ENCODE results near the gene HOXB3.
"Not testable (repeated sequence)": the region's sequence is repeated elsewhere in the genome, so short reads cannot be mapped to it uniquely, and the experiment has no call there.

HOXB3 gene

DNA sequence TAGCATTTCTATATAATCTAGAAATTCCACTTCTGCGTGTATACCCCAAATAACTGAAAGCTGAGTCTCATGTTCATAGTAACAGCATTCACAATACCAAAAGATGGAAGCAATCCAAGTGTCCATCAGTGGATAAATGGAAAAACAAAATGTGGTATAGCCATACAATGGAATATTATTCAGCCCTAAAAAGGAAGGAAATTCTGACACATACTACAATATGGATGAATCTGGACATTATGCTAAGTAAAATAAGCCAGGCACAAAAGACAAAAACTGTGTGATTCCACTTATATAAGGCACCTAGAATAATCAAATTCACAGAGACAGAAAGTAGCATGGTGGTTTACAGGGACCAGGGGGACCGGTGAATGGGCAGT, 79.7 kb downstream of the HOXB3 start:
- H3K4me3 ChIP-seq (ENCODE audit: low read depth, low read length), result no peak overlapping the region

DNA sequence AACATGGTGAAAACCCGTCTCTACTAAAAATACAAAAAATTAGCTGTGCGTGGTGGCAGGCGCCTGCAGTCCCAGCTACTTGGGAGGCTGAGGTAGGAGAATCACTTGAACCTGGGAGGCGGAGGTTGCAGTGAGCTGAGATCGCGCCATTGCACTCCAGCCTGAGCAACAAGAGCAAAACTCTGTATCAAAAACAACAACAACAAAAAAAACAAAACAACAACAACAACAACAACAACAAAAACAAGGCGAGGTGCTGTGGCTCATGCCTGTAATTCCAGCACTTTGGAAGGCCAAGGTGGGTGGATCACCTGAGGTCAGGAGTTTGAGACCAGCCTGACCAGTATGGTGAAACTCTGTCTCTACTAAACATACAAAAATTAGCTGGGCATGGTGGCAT, 80.3 kb downstream of the HOXB3 start:
- H3K4me3 ChIP-seq (ENCODE audit: low read depth, low read length), result not testable (repeated sequence)

DNA sequence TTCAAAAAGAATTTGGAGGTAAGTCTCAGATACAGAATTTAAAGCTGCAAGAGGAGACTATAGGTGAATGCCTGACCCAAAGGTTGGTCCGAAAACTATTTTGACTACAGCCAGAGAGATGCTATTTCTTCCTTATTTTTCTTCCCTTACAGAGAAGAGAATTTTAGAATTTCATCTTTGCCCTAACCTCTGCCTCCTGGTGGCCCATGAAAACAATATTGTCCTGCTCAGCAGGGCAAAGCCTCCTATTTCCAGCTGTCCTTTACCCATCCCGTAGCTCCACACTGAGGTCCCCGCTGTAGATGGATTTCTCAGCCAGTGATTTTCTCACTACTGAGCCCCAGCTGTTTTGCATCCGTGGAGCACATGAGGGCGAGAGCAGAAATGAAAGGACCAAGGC, 83.8 kb downstream of the HOXB3 start:
- no peak overlapping the region for H3K4me3 ChIP-seq (ENCODE audit: low read depth, low read length)

DNA sequence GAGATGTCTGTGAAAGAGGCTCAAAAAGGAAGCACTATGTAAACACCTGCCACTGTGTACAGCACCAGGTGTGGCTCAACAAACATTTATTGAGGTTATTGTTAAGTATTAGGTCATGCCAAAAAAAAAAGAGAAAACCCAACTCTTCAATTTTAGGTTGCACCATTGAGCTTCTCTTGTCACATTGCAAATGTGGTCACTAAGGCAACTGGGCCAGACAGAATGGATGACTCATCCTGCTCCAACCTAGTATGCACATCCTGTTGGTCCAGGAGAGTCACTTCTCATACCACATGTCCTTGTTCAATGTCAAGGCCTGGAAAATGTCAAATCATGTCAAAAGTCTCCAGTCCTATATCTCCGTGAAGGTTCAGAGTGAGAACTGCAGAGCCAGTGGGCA, 84.3 kb downstream of the HOXB3 start:
- no peak overlapping the region for H3K4me3 ChIP-seq (ENCODE audit: low read depth, low read length)

DNA sequence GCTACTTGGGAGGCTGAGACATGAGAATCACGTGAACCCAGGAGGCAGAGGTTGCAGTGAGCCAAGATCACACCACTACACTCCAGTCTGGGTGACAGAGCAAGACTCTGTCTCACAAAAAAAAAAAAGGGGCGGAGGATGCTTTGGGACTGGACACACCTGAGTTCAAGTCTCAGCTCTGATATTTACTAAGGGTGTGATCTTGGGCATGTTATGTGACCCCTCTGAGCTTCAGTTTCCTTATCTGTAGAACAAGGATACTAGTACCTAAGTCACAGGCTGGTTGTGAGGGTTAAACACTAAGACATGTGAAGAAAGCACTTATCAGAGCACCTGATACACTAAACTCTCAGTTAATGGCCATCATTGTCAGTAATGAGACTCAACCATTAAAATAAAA, 85.1 kb downstream of the HOXB3 start:
- no peak overlapping the region for H3K4me3 ChIP-seq (ENCODE audit: low read depth, low read length)

DNA sequence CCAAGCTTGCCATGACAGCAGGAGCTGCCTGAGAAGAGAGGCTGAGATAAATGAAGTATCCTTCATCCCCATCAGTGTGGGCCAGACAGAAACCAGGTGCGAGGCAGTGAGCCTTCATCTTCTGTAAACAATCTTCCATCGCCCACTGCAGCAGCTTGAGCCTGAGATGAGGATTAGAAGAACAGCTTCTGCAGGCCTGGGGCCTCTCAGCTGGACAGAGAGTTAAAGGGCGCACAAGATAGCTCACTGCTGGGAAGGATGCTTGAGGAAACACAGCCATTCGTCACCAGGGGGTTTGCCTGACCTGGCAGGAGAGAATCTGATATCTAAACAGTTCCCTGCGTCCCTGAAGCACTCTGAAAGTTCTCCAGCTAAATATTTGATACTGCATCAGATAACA, 86.3 kb downstream of the HOXB3 start:
- H3K4me3 ChIP-seq (ENCODE audit: low read depth, low read length), result no peak overlapping the region

DNA sequence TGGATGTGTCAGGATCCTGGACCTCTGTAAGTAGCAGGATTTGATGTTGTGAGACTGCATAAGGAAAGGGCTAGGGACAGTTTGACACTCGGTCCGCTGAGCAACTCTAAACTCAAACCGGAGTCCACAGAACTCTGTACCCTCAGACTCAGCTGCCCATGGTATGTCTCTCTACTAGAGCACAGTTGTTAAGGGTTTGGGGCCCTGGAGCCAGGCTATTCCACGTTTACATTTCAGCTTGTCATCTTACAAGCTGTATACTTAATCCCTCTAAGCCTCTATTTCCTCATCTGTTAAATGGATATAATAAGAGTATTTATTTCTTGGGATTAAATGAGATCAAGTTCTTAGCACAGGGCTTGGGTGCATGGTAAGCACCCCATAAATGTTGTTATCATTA, 87.1 kb downstream of the HOXB3 start:
- H3K4me3 ChIP-seq (ENCODE audit: low read depth, low read length), result no peak overlapping the region

DNA sequence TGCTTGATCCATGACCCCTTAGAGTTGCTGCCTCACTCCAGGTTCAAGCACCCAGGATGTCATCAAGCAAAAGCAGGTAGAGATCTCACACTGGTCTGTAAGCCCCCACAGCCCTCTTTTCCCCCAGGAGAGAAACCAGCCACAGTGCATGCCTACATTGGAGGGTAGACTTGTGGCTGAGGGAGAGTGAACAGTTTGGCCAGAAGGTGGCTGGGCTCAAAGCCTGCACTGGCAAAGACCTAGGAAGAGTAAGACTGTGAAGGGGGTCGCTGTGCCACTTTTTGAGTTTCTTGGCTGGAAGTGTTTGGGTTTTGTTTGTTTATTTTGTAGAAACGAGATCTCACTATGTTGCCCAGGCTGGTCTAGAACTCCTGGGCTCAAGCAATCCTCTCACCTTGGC, 87.7 kb downstream of the HOXB3 start:
- H3K4me3 ChIP-seq (ENCODE audit: low read depth, low read length), result no peak overlapping the region

DNA sequence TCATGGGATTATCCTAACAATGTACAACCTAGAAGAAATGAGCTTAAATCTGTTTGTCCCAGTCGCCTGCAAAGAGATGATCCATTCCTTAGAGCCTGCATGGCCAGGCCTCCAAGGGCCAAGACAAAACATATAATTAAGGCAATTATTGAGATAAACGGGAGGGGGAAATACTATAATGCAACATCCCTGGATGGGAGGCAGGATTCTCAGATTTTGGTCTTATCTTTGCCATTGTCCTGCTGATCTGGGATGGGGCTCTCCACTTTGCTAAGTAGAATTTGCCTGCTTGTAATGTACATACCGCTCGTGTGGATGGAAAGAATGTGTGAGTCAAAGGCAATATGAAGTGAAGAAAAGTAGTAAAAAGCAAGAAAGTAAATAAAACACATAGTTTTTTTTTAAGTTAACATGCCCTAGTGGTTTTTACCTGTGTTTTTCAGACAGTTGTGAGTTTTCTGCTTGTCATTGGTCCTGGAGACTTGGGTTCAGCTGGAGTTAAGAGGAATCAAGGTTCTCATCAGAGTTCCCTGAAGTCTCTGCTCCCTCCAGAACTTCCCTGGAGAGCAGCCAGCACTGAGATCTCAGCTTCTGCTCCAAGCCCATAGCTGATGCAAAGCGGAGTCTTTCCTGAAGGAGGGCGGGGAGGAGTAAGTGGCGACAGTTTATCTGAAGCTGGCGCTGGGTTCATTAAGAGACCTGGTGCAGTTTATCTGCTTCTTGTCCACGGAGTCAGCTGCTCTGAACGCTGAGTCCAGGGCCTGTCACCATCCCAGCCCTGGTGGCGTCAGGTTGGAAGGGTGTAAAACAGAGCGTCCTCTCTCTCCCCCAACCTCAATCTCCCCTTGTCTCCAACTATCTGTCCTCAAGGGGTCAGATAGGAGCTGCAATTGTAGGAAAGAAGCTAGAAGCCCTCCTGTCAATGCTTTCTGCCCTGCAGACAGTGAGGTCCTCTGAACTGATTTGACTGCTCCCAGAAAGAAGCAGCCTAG, 89.3 kb downstream of the HOXB3 start:
- H3K4me3 ChIP-seq (ENCODE audit: low read depth, low read length), result no peak overlapping the region

DNA sequence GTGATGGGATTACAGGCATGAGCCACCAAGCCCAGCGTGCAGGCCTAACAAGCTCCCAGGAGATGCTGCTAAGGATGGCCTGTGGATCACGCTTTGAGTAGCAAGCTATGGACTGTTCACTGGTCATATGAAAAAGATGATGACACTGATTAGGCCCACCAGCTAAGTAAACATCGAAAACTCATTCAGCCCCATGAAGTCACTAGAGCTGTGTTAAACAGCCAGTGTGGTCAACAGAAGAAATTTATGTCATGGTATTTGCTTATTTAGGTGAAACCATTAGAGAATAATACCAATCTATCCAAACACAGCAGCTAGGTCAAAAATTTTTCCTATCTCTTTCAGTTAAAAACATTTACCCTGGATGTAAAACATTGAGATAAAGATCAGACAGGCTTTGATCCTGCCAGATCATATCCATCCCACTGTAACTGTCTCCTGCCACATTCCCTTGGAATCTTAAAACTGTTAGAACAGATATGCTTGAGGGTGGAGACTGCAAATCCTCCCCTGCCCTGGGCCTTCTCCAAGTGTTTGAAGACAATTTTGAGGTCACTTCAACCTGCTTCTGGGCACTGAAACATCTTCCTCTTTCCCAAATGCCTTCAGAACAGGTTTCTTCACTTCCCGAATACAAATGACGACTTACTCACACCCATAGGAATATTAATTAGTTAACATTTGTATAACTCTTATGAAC, 90.2 kb downstream of the HOXB3 start:
- H3K4me3 ChIP-seq (ENCODE audit: low read depth, low read length), result no peak overlapping the region

DNA sequence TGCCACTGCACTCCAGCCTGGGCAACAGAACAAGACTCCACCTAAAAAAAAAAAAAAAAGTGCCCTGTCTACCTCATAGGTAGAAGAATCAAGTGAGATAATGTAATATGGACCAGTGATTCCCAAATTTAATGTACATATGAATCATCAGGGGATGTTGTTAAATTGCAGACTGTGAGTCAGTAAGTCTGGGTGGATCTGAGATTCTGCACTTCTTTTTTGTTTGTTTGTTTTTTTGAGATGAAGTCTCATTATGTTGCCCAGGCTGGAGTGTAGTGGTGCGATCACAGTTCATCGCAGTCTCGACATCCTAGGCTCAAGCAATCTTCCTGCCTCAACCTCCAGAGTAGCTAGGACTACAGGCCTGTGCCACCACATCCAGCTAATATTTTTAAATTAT, 90.8 kb downstream of the HOXB3 start:
- no peak overlapping the region for H3K4me3 ChIP-seq (ENCODE audit: low read depth, low read length)

Data from iPS-11a (cell line).